CD4-positive, alpha-beta T cell treated with Interleukin-10 for 1 hour (primary cell): Measurements from ENCODE around the gene EPN2.
"Not testable (repeated sequence)": the region's sequence is repeated elsewhere in the genome, so short reads cannot be mapped to it uniquely, and the experiment has no call there.

Experiments
- DNase-seq: peaks from one replicate; pipeline ENCODE4 v3.0.0-alpha.2; 2020

The EPN2 gene

GRCh38 chr17:19237139-19237388 is at the start of gene EPN2:
Gene EPN2, plus strand, starts transcription at chr17:19237366. Its CDS starts 45,754 bp downstream, at chr17:19283120.
- peak; percentile 69 for DNase-seq

- not testable (repeated sequence) for DNase-seq
These were observed 49.0 kb upstream of the EPN2 start for GRCh38 chr17:19187883-19188869.

GRCh38 chr17:19188870-19189708 is 48.1 kb upstream of the EPN2 start:
- DNase-seq, result not testable (repeated sequence)

GRCh38 chr17:19189781-19190405 is 47.3 kb upstream of the EPN2 start:
- not testable (repeated sequence) for DNase-seq

- not testable (repeated sequence) for DNase-seq
These were observed 40.6 kb upstream of the EPN2 start for GRCh38 chr17:19196382-19197204.

- not testable (repeated sequence) for DNase-seq
These were observed 34.7 kb upstream of the EPN2 start for GRCh38 chr17:19202448-19202847.

GRCh38 chr17:19203429-19203828 is 33.7 kb upstream of the EPN2 start:
- DNase-seq, result not testable (repeated sequence)

GRCh38 chr17:19215074-19215860 is 21.9 kb upstream of the EPN2 start:
- not testable (repeated sequence) for DNase-seq

- not testable (repeated sequence) for DNase-seq
These were observed 20.8 kb upstream of the EPN2 start for GRCh38 chr17:19216148-19216926.

GRCh38 chr17:19218914-19219313 is 18.3 kb upstream of the EPN2 start:
- not testable (repeated sequence) for DNase-seq

- DNase-seq, result not testable (repeated sequence)
These were observed 17.8 kb upstream of the EPN2 start for GRCh38 chr17:19219384-19219783.

GRCh38 chr17:19220195-19220594 is 17.0 kb upstream of the EPN2 start:
- not testable (repeated sequence) for DNase-seq

GRCh38 chr17:19226610-19227588 is 10.3 kb upstream of the EPN2 start:
- DNase-seq, result not testable (repeated sequence)

GRCh38 chr17:19234676-19235075 is 2.5 kb upstream of the EPN2 start:
- DNase-seq, result not testable (repeated sequence)

GRCh38 chr17:19236351-19237138 is 621 bp upstream of the EPN2 start:
- not testable (repeated sequence) for DNase-seq

- no peak for DNase-seq
These were observed 412 bp downstream of the EPN2 start for GRCh38 chr17:19237389-19238166.

- peak; percentile 7 for DNase-seq
These were observed 970 bp downstream of the EPN2 start for GRCh38 chr17:19238167-19238505.

- no peak for DNase-seq
These were observed 2.4 kb downstream of the EPN2 start for GRCh38 chr17:19239544-19239943.
